ENCODE data around the gene RIN3.

GRCh38 chr14:92539419-92539818, 25.8 kb downstream of the RIN3 start:
- no peak for TF ChIP-seq BRCA1 (IDR thresholded peaks at IDR 0.05; ENCODE audit: low read depth, low read length)
- TF ChIP-seq TBL1XR1 (IDR thresholded peaks at IDR 0.05; ENCODE audit: low read depth, low read length) = no peak
